GM18858 (cell line): ENCODE results near the gene VASH1.

ENCODE experiments used
- ATAC-seq: cut with Tn5 transposase; IDR thresholded peaks from one replicate; pipeline ENCODE4 v1.9.1; 2021; ENCODE audit not compliant: unreplicated experiment

Gene VASH1

GRCh38 chr14:76742185-76742584 lies 19.1 kb upstream of the VASH1 start:
- no peak for ATAC-seq

DNA sequence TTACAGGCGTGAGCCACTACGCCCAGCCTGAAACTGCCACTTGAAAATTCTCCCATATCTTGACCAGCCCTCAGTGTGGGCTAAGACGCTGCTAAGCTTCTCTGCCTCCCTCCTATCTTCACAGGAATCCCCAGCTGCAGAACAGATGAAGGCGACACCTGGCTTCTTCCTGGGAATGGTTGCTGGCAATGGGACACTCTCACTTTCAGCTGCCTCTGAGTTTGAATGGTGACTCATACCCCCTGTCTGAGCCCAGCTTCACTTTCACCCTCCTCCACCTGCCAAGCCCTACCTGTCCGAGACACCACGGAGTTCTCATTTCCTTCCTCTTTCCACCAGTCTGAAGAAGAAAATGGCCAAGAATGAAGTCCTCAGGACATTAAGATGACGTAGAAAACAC lies 18.3 kb upstream of the VASH1 start:
- no peak for ATAC-seq

DNA sequence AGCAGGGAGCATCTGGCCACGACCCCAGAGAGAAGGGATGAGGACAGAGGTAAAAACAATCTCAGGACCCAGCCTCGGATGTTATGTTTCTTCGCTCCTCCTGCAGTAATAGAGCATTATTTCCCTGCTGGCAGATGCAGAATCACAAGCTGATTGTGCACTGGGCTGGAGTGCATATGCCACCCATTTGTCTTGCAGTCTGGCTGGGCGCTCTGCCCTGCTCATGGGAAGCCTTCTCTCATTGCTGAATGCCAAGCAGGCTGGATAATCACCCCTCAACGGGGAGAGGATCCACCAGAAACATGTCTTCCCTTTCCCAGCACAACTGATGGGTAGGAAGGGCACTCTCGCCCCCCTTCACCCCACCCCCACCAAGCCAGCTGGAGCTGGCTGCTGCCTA lies 8.5 kb upstream of the VASH1 start:
- ATAC-seq = no peak

DNA sequence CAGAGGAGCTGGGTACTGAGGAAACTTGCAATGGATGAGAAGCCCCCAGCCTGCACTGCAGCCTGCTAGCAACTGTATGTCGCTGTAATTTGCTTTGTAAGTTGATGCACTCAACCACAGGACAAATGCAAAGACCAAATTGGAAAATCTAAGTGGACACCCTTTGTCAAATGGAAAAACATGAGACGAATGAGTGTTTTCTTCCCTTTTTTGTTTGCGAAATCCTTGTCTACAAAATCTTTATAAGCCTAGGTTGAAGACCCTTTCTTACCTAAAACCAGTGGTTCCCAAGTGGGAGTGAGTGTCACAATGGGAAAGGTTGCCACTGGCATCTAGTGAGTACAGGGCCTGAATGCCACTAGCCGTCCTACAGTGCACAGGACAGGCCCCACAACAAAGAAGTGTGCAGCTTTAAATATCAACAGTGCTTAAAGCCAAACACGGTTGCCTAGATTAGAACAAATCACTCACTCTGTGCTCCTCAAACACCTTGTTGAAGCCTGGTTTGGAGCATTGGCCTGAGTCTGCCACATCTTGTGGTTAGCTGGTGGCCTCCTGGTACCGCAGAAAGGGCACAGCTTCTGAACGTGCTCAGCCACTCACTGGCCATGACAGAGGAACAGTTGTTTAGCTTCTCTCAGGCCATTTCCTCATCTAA lies 7.6 kb upstream of the VASH1 start:
- ATAC-seq = no peak

GRCh38 chr14:76754586-76754985 lies 6.7 kb upstream of the VASH1 start:
- no peak for ATAC-seq

GRCh38 chr14:76755610-76756370 lies 5.5 kb upstream of the VASH1 start:
- no peak for ATAC-seq

DNA sequence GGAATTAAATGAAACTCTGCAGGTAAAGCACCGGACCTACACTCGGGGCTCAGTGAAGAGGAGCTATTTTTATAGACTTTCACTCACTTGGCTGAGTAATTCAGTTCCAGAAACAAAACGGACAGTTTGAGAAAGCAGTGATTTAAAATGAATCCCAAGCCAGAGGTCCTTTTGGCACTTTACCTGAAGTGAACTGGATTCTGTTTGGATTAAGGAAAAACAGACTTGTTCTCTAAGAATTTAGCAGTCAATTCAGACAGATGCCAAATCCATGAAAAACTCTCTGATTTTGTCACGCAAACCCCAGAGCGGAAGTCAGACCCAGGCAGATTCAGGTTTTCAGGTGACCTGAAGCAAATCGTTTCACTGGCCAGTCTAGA lies 4.9 kb upstream of the VASH1 start:
- no peak for ATAC-seq

DNA sequence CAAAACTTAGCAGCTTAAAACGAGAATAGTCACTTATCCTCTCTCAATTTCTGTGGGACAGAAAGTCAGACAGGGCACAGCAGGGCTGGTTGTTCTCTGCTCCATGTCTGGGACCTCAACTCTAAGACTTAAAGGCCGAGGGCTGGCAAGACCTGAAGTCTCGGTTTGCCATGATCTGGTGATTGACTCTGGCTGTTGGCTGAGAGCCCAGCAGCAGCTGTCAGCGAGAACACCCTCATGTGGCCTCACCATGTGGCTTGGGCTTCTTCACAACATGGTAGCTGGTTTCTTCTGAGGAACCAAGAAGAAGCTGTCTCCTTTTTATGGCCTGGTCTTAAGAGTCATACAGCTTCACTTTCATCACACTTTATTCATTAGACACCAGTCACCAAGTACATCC lies 1.7 kb upstream of the VASH1 start:
- ATAC-seq = no peak

DNA sequence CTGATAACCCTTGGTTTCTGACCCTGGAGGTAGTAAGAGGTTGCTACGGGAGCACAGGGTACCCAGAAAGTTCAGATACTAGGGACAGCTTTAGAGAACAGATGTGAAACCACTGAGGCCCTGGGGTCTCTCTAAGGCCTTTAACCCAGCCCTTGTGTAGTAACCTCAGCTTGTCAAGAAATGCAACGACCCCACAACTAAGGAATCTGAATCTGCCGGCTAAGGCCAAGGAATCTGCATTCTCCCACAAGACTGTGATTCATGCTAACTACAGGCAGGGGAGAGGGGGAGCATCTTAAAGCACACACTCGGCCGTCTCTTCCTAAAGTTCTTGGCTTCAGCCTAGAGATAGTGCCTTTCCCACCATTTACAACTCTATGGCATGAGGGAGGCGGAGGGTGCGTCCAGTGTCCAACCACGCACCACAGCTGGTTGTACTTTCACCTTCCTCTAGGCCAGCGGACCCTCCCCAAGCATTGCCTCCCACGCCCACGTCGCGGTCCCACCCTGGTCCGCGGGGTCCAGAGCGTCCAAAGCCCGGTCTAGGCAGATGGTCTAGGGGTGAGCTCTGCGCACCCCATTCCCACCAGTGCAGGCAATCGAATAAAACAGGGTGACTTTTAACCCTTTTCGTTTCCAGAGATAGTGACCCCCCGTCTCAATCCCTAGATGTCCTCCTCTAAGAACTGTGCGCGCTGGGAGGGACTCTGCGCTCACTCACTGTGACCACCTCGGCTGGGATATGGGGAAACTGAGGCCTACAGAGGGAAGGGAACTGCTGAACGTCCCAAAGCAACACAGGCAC lies 735 bp upstream of the VASH1 start:
- no peak for ATAC-seq

DNA sequence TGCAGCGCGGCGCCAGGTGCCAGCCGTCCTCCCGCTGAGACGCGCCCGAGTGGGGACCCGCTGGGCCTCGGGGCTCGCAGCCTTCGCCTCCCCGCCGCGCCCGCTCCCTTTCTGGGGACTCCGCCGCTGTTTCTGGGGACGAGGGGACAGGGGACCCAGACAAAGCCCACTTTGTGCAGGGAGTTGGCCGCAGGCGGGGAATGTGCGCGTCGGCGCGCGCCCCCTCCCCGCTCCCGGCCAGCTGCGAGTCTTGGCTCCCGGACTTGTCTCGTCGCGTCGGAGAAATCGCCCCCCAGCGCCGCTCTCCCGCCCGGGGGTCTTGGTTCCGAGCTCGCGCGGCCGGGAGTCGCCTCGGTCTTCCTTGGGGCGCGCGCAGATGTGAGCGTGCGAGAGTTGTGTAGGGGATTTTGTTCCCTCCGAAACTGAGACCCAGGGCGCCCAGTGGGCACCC lies 717 bp downstream of the VASH1 start:
- no peak for ATAC-seq

DNA sequence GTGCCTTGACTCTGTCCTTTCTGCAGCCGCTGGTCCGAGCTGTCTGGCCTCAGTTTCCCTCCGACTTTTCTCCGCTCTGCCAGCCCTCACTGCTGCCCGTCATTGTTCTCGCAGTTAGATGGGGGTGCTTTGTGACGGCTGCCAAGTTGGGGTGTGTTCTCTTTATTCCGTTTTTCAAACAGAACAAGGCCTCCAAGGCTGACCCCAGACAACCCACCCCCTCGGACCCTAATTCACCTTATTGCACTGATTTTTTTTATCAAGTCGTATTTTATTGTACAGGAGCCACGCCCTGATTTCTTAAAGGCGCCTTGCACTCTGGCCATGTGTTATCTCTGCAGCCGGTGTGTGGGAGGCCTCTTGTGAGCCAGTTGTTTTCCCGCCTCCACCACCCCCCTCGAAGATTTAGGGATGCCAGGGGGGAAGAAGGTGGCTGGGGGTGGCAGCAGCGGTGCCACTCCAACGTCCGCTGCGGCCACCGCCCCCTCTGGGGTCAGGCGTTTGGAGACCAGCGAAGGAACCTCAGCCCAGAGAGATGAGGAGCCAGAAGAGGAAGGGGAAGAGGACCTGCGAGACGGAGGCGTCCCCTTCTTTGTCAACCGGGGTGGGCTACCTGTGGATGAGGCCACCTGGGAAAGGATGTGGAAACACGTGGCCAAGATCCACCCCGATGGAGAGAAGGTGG lies 1.3 kb downstream of the VASH1 start:
- no peak for ATAC-seq

- no peak for ATAC-seq
These were observed 2.1 kb downstream of the VASH1 start for GRCh38 chr14:76763096-76764041.

- no peak for ATAC-seq
These were observed 4.2 kb downstream of the VASH1 start for GRCh38 chr14:76765461-76765931.

DNA sequence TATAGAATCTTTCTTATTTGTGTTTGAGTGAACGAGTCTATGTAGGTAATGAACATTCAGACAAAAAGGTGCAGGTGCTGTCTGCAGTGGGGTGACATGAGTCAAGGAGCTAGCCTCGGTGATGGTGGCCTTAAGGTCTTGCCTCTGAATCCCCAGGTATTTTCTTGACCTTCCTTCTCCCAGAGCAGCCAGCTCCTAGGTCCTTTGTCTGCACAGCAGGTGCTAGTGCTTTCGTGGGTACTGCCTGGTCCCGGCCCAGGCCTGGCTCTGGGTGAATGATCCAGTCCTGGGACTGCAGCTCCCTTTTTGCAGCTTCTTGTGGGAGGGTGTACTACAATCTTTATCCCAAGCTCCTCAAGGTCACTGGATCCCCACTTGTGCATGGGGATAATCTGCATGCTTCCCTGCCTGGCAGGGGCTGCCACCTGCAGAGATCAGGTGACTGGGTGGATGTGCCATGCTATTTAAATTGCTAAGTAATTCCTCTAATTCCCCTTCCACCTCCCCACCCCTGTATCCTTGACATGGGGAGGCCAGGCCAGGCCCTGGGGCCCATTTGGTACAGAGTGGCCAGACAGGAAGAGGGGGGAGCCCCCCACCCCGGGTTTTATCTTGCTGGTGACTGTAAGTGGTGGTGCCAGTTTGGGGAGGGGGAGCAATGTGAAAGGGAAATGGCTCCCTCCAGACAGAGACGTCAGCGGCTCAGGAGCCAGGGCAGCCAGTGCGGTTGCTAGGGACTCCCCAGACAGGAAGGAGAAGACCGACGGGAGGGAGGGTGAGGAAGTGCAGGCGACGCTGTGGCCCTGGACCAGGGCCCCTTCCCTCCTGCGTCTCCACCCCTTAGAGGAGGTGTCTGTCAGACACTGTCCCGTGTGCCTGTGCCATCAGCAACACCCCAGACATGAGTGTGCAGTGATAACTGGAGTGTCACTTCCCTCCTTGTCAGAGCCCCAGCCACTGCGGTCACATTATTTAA lies 6.7 kb downstream of the VASH1 start:
- ATAC-seq = no peak

- ATAC-seq = no peak
These were observed 7.6 kb downstream of the VASH1 start for GRCh38 chr14:76768671-76769500.

DNA sequence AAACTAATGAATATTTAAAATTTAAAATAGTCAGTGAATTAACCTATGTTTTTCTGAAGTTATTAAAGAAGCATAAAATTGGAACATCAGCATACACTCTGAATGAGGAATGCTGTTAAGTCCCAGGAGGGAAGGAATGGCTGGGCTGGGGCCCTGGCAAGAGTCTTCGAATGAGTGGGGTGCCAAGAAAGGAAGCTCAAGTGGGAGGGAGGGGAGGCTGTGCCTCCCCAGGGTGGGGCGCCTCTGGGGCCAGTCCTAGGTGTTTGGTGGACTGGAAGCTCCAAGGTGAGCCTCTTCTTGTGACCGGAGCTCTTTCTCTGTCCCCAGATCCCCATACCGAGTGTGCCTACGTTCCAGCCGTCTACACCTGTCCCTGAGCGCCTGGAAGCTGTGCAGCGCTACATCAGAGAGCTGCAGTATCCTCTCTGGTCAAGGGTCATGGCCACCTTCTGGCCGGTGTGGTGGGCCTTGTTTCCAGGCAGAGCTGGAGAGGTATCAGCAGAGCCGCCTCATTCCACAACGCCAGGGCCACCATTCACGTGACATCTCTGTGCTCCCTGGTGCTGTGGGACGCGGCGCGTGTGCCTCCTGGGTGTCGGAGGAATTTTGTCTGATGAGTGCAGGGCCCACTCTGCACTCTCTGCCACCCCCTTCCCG lies 8.5 kb downstream of the VASH1 start:
- ATAC-seq = no peak
